ENCODE measurements around the gene MICAL1.

Gene MICAL1

DNA sequence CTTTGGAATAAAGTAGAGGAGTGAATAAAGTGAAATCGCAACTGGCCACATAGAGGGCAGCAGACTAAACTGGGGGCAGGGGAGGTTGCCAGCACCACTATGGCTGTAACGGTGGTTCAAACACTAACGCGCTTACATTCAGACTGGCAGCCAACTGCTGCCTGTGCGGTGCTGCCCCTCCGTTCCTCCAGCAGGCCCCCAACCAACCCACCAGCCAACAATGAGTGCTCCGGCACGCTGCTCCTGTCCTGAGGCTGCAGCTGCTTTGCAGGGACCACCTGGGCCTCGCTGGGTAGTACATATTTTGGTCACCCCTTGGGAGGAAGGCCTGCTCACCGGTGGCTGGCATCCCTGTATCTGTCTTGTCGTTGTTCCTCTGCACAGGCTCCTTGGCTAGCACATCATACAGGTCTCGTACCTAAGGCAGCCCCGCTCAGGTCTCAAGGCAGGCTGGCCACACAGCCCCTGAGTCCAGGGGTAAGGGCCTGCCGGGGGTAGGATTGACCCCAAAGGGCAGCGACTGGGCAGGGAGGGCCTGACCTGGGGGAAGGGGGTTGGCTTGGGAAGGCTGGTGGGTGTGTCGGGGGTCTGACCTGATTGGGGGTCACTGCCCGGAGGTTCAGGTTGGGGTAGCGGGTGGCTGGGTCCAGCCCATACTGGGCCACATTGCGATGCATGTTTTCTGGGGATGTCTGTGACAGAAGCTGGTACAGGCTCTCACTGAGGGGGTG is 6.3 kb downstream of the MICAL1 start:
- no peak overlapping the region for H3K4me3 ChIP-seq (ENCODE audit: low read depth, low read length)
- no peak for DNase-seq (ENCODE audit: low read depth)
- TF ChIP-seq, protein P1, sequence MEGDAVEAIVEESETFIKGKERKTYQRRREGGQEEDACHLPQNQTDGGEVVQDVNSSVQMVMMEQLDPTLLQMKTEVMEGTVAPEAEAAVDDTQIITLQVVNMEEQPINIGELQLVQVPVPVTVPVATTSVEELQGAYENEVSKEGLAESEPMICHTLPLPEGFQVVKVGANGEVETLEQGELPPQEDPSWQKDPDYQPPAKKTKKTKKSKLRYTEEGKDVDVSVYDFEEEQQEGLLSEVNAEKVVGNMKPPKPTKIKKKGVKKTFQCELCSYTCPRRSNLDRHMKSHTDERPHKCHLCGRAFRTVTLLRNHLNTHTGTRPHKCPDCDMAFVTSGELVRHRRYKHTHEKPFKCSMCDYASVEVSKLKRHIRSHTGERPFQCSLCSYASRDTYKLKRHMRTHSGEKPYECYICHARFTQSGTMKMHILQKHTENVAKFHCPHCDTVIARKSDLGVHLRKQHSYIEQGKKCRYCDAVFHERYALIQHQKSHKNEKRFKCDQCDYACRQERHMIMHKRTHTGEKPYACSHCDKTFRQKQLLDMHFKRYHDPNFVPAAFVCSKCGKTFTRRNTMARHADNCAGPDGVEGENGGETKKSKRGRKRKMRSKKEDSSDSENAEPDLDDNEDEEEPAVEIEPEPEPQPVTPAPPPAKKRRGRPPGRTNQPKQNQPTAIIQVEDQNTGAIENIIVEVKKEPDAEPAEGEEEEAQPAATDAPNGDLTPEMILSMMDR (IDR thresholded peaks at IDR 0.05; ENCODE audit: insufficient read depth, low read depth, low read length, missing control alignments) = no peak

DNA sequence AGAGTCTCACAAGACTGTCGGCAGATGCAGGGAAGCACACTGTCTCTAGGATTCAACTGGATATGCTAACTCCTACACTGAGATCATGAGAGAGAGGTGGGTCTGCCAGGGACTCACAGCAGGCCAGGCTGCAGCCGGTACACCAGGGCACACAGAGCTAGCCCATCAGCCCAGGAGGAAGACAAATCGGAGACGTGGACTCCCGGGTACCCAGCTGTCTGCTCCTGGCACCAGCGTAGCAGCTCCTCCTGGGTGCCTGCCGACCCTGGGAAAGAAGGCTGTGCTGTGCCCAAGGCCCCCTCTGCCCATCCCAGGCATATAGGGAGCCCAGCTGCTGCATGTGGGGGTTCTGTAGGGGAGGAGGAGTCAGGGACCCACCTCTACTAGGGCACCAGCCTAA is 7.0 kb downstream of the MICAL1 start:
- no peak overlapping the region for H3K4me3 ChIP-seq (ENCODE audit: low read depth, low read length)
- TF ChIP-seq, protein P1 (IDR thresholded peaks at IDR 0.05; ENCODE audit: insufficient read depth, low read depth, low read length, missing control alignments) = no peak
- DNase-seq (ENCODE audit: low read depth) = no peak

DNA sequence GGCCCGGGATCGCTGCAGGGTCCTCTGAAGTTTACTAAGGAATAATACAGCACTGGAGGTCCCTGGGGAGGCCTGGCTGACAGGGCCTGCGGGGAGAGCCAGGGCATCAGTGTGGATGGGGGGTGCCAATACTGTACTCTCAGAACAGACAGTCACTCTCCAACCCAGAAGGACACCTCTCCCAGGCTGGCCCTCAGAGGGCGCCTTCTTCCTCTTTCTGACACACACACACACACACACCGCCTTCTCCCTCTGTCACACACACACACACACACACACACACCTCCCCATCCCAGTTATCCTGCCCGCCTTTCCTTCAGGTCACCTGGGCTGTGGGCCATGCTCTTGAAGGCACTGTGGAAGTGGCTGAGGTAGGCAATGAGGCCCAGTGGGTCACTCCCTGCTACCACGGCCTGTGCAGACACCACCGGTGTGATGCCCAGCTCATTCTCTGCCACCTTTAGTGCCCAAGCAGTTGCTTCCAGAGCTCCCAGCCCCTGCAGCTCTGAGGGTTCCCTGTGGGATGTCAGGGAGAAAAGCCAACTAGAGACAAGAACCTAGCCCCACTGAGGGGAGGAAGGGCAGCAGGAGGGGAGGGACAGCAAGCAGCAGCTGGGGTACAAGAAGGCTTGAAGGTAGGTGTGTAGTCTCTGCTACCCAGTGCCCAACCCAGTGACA is 7.6 kb downstream of the MICAL1 start:
- TF ChIP-seq, protein P1 (IDR thresholded peaks at IDR 0.05; ENCODE audit: insufficient read depth, low read depth, low read length, missing control alignments) = no peak
- DNase-seq (ENCODE audit: low read depth) = no peak
- no peak overlapping the region for H3K4me3 ChIP-seq (ENCODE audit: low read depth, low read length)

DNA sequence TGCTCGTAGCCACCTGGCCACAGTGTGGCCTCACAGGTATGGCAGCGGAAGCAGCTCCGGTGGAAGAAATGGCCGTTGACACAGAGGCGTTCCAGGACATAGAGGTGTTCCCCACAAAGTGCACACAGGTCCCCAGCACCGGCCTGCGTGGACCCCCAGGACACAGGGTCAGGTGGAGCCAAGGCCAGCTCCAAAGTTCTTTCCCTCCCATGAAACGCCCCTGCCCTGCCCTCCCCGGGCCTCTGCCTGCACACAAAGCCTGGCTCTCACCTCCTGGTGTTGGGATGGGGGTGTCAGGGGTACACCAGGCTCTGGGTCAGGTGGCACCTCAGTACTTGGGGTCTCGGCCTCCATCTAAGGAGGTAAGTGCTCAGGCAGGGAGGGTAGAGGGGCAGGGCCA is 8.5 kb downstream of the MICAL1 start:
- DNase-seq (ENCODE audit: low read depth) = no peak
- no peak overlapping the region for H3K4me3 ChIP-seq (ENCODE audit: low read depth, low read length)
- TF ChIP-seq, protein P1 (IDR thresholded peaks at IDR 0.05; ENCODE audit: insufficient read depth, low read depth, low read length, missing control alignments) = no peak

DNA sequence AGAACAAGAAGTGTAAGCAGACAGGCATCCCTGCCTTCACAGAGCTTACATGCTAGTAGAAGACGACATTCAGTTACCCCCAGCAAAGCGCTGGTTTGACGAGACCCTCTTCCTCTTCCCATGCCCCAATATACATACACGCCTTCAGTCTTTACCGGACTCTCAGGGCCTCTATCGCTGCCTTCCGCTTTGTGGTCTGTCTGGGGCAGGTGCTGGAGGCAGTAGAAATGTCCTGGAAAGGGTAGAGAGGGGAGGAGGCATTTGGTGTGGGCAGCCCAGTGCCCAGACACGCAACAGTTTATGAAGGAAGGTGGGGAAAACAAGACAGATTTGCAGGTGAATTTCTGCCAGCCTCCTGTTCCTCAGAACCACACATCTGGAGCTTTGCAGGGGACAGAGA is 9.0 kb downstream of the MICAL1 start:
- TF ChIP-seq, protein P1 (IDR thresholded peaks at IDR 0.05; ENCODE audit: insufficient read depth, low read depth, low read length, missing control alignments) = no peak
- no peak for DNase-seq (ENCODE audit: low read depth)
- H3K4me3 ChIP-seq (ENCODE audit: low read depth, low read length) = no peak overlapping the region

DNA sequence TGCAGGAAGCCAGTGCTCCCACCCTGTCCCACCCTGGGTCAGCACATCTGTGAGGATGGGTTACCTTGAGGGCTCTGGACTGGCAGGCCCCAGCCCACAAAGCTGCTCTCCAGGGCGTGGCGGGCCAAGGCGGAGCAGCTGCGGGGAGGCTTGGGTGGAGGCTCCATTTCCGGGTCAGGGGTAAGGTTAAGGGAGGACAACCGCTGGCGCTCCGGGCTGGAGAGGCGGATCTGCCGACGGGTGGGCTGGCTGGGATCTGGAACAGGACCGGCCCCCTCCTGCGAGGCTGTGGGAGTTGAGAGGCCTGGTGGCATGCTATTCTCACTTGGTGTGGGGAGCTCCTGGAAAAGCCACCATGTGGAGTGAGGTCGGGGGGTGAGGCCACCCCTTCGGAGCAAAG is 9.5 kb downstream of the MICAL1 start:
- no peak overlapping the region for H3K4me3 ChIP-seq (ENCODE audit: low read depth, low read length)
- TF ChIP-seq, protein P1 (IDR thresholded peaks at IDR 0.05; ENCODE audit: insufficient read depth, low read depth, low read length, missing control alignments) = no peak
- DNase-seq (ENCODE audit: low read depth) = no peak

All from GM12865 (cell line).